Thyroid gland (tissue), 4 donors: ENCODE results near the gene PATZ1. TPM values are rescaled to one million over a fixed set of nuclear protein-coding genes. Genes with fewer than 3 reads are reported as not detected.

Experiments
- DNase-seq, 2 donors: peaks; one replicate each; pipeline ENCODE4 v3.0.0-alpha.2; 2019
- H3K27ac ChIP-seq, 3 donors: fragments of 200-600 bp; sonication (generic); 1 replicate in 2 of 3; 2 replicates in 1 of 3; pipeline ENCODE4 v1.5.1; 2016 to 2019; ENCODE audit warnings: mild to moderate bottlenecking in 1 of 3, moderate library complexity in 1 of 3
- H3K27me3 ChIP-seq: fragments of 200-600 bp; sonication (generic); one replicate; pipeline ENCODE4 v1.5.1; 2019
- H3K36me3 ChIP-seq, 2 donors: fragments of 200-600 bp; sonication (generic); one replicate each; pipeline ENCODE4 v1.5.1; 2016 to 2019
- H3K4me1 ChIP-seq, 2 donors: fragments of 200-600 bp; sonication (generic); one replicate each; pipeline ENCODE4 v1.5.1; 2017 to 2019
- H3K4me3 ChIP-seq, 3 donors: fragments of 200-600 bp; sonication (generic); replicated peaks in 1 of 3; 1 replicate in 2 of 3; 2 replicates in 1 of 3; pipeline ENCODE4 v1.5.1; 2016; ENCODE audit warnings: mild to moderate bottlenecking in 1 of 3
- H3K9me3 ChIP-seq: fragments of 200-600 bp; sonication (generic); one replicate; pipeline ENCODE4 v1.5.1; 2017
- POLR2A ChIP-seq, 2 donors: fragments of 450-650 bp; IDR thresholded peaks; one replicate each; pipeline ENCODE4 v1.6.1; 2017; ENCODE audit warnings: antibody characterized with exemption in 2 of 2, mild to moderate bottlenecking in 2 of 2, moderate library complexity in 1 of 2
- WGBS, 2 donors: methylation state at CpG; one replicate each; pipeline ENCODE4 v1.1.5; 2017; 5-methylcytosine and 5-hydroxymethylcytosine counted together
- intact Hi-C: fragments of 100-400 bp; cut with DNase I; formaldehyde crosslinking; loops from one replicate; pipeline ENCODE4 v1.15.1; 2023
- total RNA-seq, 4 donors: library from RNA; depleted of rRNA; stranded (reverse); fragments of >200 nt; gene quantifications; one replicate each; pipeline ENCODE4 v1.2.3, GENCODE V29; 2016
- TF ChIP-seq, protein P1 (sequence below), 6 experiments: fragments of 200-600 bp in 3 of 6; fragments of 450-650 bp in 3 of 6; sonication (generic) in 3 of 6; IDR thresholded peaks; one replicate each; pipeline ENCODE4 v1.5.1; 2016 to 2019; ENCODE audit warnings: antibody characterized with exemption in 6 of 6, mild to moderate bottlenecking in 2 of 6, inconsistent platforms in 1 of 6, moderate library complexity in 1 of 6

The PATZ1 gene
- total RNA-seq, 4 donors from 2014 or later, result 33.6 to 54.7 (median 46.1) TPM

DNA sequence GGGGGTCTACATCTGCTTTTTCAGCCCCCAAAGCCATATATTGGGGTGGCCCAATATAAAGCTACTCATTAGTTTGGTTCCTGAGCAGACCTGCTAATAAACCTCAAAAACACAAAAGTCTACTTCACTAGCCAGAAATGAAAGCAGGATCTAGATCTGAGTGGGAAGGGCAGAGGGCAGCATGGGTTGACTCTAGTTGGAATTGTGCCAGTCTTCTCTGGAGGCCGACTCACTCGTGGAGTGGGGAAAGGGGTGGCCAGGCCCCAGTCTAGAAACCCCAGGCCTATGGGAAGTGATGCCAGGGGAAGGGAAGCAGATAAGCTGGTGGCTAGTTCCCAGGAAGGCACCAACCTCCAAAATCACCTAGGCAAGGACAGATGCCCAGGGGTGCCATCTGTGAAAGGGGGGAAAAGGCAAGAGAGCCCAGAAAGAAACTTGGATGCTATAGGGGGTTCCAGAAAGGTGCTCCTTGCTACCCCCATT is 5.3 kb downstream of the PATZ1 start:
- intact Hi-C loops, result loop anchor here (10.0 kb wide), 2 partner anchors 154 to 324 kb away; partner anchors contain the start of genes PISD and SFI1
- peak overlapping the region; percentile 59 to 94 (median 90) for H3K27ac ChIP-seq
- DNase-seq, result no peak
- H3K9me3 ChIP-seq, result no peaks in the 10 kb centered on the region
- no peaks in the 10 kb centered on the region for H3K27me3 ChIP-seq
- TF ChIP-seq, protein P1, sequence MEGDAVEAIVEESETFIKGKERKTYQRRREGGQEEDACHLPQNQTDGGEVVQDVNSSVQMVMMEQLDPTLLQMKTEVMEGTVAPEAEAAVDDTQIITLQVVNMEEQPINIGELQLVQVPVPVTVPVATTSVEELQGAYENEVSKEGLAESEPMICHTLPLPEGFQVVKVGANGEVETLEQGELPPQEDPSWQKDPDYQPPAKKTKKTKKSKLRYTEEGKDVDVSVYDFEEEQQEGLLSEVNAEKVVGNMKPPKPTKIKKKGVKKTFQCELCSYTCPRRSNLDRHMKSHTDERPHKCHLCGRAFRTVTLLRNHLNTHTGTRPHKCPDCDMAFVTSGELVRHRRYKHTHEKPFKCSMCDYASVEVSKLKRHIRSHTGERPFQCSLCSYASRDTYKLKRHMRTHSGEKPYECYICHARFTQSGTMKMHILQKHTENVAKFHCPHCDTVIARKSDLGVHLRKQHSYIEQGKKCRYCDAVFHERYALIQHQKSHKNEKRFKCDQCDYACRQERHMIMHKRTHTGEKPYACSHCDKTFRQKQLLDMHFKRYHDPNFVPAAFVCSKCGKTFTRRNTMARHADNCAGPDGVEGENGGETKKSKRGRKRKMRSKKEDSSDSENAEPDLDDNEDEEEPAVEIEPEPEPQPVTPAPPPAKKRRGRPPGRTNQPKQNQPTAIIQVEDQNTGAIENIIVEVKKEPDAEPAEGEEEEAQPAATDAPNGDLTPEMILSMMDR (IDR thresholded peaks at IDR 0.05), result no peak
- no peak for TF ChIP-seq POLR2A (IDR thresholded peaks at IDR 0.05)
- WGBS, 2 donors, result 0 to 8% methylated on average over 2 of the region's 2 CpGs
- no peak overlapping the region for H3K4me3 ChIP-seq
- H3K4me1 ChIP-seq, result peaks cover 56 to 61% of the 10 kb centered on the region in 2 donors
- peaks cover 4 to 9% of the 10 kb centered on the region in 2 donors for H3K36me3 ChIP-seq

DNA sequence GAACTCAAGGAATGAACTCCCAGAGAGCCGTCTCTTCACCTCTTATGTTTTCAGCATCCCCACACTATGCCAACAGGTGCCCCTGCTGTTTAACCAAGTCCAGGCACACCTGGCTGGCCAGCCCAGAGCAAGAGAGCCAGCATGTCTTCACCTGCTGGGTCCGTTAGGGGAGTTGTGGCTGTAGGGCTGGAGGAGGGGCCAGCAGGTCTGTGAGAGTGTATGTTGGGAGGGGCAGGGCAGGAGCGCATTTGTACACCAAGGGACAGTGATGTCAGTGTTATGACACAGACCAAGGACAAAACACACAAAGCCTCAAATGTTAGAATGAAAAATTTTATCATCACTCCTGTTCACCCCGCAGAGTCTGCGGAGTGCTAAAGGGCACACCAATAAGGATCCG is 5.8 kb downstream of the PATZ1 start:
- intact Hi-C loops, result loop anchor here (10.0 kb wide), 2 partner anchors 154 to 324 kb away; partner anchors contain the start of genes PISD and SFI1
- TF ChIP-seq POLR2A (IDR thresholded peaks at IDR 0.05), result no peak
- TF ChIP-seq, protein P1 (IDR thresholded peaks at IDR 0.05), result no peak
- peaks cover 56 to 61% of the 10 kb centered on the region in 2 donors for H3K4me1 ChIP-seq

DNA sequence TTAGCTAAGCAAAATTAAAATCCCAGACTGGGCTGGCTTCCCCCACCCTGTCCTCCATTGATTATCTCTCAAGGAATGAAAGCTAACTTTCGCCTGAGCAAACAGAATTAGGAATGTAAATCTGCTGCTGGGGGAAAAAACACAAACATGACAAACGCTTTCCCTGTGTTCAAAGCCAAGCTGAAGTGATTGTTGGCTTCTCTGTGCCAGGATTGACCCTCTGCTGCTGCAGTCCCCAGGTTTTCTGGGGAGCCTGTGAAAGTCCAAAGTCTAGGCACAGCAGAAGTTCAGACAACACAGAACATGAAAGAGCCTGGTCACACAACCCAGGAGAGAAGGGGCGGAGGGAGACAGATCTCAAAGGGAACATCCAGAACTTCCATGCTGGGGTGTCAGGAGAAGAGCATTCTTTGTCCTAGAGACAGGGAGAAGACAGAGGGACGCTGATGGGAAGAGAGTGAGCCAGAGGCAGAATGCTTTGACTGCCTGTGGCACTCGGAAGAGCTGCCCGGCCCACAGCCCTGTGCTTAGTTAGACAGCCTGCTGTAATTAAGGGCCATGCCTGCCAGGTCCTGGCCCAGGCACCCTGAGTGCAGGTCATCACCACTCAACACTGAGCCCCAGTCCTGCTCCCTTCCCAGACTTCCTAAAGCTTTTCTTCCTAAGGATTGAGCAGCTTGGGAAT is 6.9 kb downstream of the PATZ1 start:
- intact Hi-C loops, result no loop called here
- no peak for TF ChIP-seq POLR2A (IDR thresholded peaks at IDR 0.05)
- TF ChIP-seq, protein P1 (IDR thresholded peaks at IDR 0.05), result no peak
- no peak overlapping the region for H3K4me3 ChIP-seq
- peaks cover 16 to 25% of the 10 kb centered on the region in 2 donors for H3K36me3 ChIP-seq
- H3K27me3 ChIP-seq, result no peaks in the 10 kb centered on the region
- 60 to 74% methylated on average over 6 of the region's 6 CpGs for WGBS, 2 donors
- peak overlapping the region in 1 of 3 donors; percentile 43 for H3K27ac ChIP-seq
- no peaks in the 10 kb centered on the region for H3K9me3 ChIP-seq
- peaks cover 46 to 50% of the 10 kb centered on the region in 2 donors for H3K4me1 ChIP-seq
- no peak for DNase-seq

More for the DNA sequence above, 5.8 kb downstream of the PATZ1 start:
- WGBS, 2 donors, result 85 to 88% methylated on average over 6 of the region's 6 CpGs
- no peak overlapping the region for H3K27ac ChIP-seq
- H3K9me3 ChIP-seq, result no peaks in the 10 kb centered on the region
- H3K36me3 ChIP-seq, result peaks cover 5 to 14% of the 10 kb centered on the region in 2 donors
- DNase-seq, result peak in 1 of 2 donors; percentile 26
- no peak overlapping the region for H3K4me3 ChIP-seq
- H3K27me3 ChIP-seq, result no peaks in the 10 kb centered on the region

DNA sequence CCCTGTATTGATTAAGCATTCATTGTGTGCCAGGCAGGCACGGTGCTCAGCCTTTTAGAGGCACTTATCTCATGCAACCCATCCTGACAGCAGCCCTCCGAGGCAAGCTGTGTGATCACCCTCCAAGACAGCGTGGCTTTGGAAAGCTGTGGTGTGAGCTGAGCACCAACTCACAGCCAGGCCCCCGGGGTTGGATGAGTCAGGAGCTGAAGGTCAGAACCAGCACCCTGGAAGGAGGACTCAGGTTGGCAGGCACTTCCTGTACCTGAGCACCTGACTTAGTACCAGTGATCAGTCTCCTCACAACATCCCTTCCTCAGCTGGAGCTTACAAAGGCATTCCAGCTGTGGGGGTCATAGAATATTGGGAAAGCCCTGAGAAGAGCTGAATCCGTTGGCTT is 9.0 kb downstream of the PATZ1 start:
- no peaks in the 10 kb centered on the region for H3K27me3 ChIP-seq
- DNase-seq, result no peak
- H3K36me3 ChIP-seq, result peaks cover 32 to 34% of the 10 kb centered on the region in 2 donors
- H3K4me3 ChIP-seq, result no peak overlapping the region
- H3K4me1 ChIP-seq, result peaks cover 28 to 29% of the 10 kb centered on the region in 2 donors
- intact Hi-C loops, result no loop called here
- H3K9me3 ChIP-seq, result no peaks in the 10 kb centered on the region
- no peak overlapping the region for H3K27ac ChIP-seq
- TF ChIP-seq, protein P1 (IDR thresholded peaks at IDR 0.05), result no peak
- TF ChIP-seq POLR2A (IDR thresholded peaks at IDR 0.05), result no peak
- 91 to 93% methylated on average over 5 of the region's 5 CpGs for WGBS, 2 donors

DNA sequence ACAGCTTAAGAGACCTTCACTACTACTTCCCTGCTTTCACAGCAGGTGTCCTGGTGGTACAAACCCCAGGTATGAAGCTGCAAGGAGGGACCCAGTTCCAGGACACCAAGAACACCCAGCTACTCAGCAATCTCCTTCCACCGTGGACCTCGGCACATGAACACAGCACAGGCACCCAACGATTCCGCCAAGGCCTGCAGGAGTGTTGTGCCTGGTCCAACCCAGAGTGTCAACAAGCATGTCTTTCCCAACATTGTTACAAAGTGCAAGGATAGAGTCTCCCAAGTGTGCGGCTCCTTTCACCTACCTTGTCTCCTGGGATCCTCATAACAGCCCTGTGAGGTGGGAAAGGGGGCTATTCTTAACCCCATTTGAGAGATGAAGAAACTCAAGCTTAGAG is 11.8 kb downstream of the PATZ1 start:
- TF ChIP-seq, protein P1 (IDR thresholded peaks at IDR 0.05), result no peak
- TF ChIP-seq POLR2A (IDR thresholded peaks at IDR 0.05), result no peak
- H3K27ac ChIP-seq, result no peak overlapping the region
- peaks cover 0 to 2% of the 10 kb centered on the region in 2 donors for H3K4me1 ChIP-seq
- H3K27me3 ChIP-seq, result no peaks in the 10 kb centered on the region
- H3K36me3 ChIP-seq, result peaks cover 42 to 47% of the 10 kb centered on the region in 2 donors
- H3K4me3 ChIP-seq, result no peak overlapping the region
- DNase-seq, result no peak
- no peaks in the 10 kb centered on the region for H3K9me3 ChIP-seq
- intact Hi-C loops, result no loop called here
- WGBS, 2 donors, result 96 to 100% methylated on average over 1 to 4 of the region's 5 CpGs
